Hematopoietic multipotent progenitor cell treated with erythropoietin and hydrocortisone succinate and interleukin-3 and kit ligand, for 15 days (in vitro differentiated cells): ENCODE results near the gene TSPAN2.

ENCODE experiments used
- DNase-seq: peaks from one replicate; pipeline ENCODE4 v3.0.0-alpha.2; 2015; ENCODE audit warnings: low spot score

TSPAN2 gene

GRCh38 chr1:115089420-115090185, at the start of gene TSPAN2:
Gene TSPAN2 (minus strand): TSS chr1:115089503. CDS start chr1:115089432, 71 bp downstream.
- DNase-seq, result no peak

GRCh38 chr1:115138973-115139372, 49.7 kb upstream of the TSPAN2 start:
- peak; percentile 72 for DNase-seq

DNA sequence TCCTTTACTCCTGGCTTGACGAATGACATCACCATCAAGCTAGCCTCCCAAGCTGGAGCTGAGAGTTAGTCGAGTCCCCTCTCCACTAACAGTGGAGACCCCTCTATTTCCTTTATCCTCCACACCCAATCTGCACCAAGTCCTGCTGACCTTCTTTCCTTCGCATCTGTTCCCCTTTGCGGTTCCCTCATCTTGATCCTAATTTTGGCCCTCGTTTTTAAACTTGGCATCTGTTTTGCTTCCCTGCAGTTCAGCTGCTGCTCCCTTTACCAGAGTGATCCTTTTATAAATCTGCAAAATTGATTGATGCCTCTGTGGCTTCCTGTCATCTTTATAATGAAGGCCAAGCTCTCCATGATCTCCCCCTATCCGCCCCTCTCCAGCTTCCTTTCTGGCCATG, 49.0 kb upstream of the TSPAN2 start:
- DNase-seq, result no peak

- DNase-seq, result no peak
Measured at GRCh38 chr1:115137191-115137590, 47.9 kb upstream of the TSPAN2 start.

- no peak for DNase-seq
Measured at GRCh38 chr1:115136706-115137105, 47.4 kb upstream of the TSPAN2 start.

GRCh38 chr1:115136106-115136505, 46.8 kb upstream of the TSPAN2 start:
- no peak for DNase-seq

DNA sequence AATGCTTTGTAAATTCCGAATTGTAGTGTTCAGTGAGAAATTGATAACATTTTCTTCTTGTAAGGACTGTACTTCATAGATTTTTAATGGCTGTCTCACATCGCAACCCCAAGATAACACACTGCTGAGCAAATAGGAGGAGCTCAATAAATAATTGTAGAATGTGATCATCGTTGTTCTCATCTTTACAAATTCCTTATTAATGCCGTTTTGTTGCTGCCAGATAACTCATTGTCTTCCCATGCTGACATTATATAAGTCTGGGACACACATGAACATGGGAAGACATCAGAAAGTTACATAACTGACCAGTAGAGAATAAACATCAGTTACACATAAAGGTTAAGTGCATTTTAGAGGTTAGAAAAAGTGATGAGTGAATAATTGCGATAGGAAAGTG, 46.4 kb upstream of the TSPAN2 start:
- no peak for DNase-seq

GRCh38 chr1:115134850-115135480, 45.7 kb upstream of the TSPAN2 start:
- no peak for DNase-seq

DNA sequence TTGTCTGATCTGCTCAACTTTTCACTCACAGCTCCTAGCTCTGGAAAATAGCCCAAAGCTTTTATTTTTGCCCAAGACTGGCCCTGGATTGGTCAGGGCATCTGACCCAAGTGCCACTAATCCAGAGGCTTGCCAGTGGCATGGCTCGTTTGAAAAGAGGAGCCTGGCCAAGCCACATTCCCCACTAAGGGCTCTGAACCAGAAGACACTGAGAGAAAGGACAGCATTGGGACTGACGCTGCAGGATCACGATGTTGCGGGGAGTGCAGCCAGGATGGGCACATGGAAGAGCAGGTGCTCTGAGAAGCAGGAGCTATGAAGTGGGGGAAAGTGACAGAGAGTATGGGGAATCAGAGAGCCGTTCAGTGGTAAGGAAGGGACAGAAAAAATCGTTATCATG, 44.9 kb upstream of the TSPAN2 start:
- no peak for DNase-seq

DNA sequence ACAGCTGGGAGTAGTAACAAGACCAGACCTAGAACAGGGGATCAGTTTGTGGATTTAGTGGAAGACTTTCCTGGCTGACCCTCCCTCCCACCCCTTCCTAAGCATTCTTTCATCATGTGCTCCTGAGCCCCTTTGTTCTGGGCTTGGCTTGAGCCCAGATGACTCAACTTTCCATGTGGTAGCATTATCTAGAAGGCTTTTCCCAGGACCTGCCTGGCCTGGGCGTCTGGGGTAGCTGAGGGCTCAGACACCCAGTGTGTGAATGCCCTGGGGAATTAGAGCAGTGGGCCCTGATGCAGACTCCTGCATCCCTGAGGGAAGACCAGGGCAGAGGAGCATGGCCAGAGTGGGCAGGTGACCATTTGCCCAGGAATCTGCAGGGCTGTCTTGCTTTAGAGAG, 44.1 kb upstream of the TSPAN2 start:
- DNase-seq, result no peak

DNA sequence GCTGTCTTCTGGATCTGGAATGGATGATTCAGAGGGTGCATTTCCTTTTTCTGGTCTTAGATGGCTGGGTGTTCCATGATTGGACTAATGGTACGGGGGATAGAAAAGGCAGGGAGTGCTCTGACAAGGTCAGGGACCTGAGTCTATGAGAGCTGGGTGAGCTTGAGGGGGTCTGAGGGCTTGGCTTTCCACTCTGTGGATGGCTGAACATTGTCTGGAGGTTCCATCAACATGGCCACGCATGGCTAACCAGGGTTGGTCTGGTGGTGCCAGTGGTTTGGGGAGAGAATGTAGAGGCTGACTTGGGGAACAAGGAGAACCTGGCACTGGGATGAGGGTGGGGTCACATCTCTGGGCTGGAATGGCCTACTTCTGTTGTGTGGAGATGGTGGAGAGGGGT, 41.5 kb upstream of the TSPAN2 start:
- no peak for DNase-seq

- DNase-seq, result no peak
Measured at GRCh38 chr1:115129071-115129640, 39.9 kb upstream of the TSPAN2 start.

GRCh38 chr1:115127539-115127938, 38.2 kb upstream of the TSPAN2 start:
- no peak for DNase-seq

DNA sequence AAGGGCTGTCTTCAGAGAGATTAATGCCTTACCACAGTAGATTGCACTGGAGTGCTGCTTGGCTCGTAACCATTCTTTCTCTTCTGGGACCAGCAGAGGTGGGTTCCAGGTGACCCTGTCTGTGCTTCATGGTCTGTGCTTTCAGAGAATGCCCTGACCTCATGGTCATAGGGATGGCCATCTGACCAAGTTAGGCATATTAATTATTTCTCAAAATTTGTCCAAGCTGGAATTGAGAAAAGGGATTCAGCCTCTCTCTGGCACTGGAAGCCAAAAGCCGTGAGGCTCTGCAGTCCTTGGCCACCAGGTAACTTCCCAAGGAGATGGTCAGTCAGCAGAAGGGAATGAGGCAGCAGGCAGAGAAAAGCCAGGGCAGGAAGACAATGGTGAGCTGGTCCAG, 37.2 kb upstream of the TSPAN2 start:
- no peak for DNase-seq

DNA sequence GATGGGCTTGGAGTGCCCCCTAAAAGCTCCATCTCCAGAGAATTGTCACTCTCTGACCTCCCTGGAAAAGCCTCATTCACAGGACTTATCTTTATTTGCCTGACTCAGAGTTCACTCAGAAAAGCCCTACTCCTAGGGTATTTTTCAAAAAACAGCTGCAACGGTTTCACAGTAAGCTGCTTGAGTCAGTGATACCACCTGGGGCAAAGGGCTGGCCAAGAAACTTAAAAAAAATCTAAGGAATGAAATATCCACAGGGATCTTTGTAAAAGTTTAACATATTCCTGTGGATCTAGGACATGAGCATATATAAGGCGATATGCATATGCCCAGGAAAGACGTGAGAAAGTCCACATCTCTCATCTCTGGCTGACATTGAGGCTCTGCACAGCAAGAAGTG, 33.8 kb upstream of the TSPAN2 start:
- DNase-seq, result no peak

DNA sequence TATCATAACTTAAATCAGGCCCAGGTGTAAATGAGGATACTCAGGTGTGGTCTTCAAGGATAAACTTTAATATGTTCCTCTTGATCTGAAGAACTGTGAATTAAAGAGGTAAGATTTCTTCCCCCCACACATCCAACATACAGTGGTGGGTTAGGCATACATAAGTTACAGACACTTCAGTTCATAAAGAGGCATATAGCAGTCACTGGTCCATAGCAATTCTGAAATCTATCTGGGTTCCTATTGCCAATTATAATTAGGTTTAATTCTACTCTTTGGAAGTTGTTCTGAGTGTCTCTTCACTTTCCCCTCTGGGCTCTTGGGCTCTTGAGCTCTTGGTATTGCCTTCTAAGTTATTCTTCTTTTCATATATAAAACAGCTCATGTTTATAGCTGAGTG, 32.5 kb upstream of the TSPAN2 start:
- DNase-seq, result no peak

DNA sequence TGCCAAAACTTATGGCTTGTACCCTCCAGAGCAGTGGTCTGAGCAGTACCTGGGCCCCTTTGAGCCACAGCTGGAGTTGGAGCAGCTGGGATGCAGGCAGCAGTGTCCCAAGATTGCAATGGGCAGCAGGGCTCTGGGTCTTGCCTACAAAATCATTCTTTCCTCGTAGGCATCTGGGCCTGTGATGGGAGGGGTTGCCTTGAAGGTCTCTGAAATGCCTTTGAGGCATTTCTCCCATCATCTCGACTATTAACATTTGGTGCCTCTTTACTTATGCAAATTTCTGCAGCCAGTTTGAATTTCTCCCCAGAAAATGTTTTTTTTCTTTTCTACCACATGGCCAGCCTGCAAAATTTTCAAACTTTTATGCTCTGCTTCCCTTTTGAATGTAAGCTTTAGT, 31.0 kb upstream of the TSPAN2 start:
- no peak for DNase-seq

GRCh38 chr1:115118611-115119010, 29.3 kb upstream of the TSPAN2 start:
- DNase-seq, result no peak

DNA sequence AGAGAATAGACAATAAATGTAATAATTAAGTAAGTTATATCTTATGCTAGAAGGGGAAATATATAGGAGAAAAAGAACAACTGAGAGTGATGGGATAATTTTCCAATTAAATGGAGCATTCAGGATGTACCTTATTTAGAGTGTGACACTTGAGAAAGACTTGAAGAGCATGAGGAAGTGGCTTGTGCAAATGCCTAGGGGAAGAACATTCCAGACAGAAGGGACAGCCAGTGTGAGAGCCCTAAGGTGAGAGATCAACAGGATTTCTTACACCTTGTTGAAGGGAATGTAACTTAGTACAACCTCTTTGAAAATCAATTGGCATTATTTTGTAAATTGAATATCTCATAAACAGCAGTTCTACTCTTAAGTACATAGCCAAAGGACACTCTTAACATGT, 28.8 kb upstream of the TSPAN2 start:
- DNase-seq, result no peak

- no peak for DNase-seq
Measured at GRCh38 chr1:115117298-115117697, 28.0 kb upstream of the TSPAN2 start.

DNA sequence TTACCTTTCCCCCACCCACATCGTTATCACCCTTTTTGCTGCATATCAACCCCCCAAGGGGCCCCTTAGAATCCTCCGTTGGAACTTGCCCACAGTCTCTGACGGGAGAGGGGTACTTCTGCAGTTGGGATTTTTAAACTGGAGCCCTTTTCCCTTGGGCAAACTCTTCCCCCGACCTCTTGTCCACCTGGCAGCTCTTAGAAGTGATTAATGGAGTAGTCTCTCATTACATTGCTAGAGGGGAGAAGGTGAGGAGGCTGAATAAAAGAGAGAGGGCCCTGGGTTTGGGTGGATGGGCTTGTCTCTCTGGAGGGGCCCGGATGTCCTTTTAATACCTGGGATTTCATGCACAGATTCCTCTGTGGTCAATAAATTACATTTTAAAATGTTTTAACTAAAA, 27.2 kb upstream of the TSPAN2 start:
- DNase-seq, result no peak

DNA sequence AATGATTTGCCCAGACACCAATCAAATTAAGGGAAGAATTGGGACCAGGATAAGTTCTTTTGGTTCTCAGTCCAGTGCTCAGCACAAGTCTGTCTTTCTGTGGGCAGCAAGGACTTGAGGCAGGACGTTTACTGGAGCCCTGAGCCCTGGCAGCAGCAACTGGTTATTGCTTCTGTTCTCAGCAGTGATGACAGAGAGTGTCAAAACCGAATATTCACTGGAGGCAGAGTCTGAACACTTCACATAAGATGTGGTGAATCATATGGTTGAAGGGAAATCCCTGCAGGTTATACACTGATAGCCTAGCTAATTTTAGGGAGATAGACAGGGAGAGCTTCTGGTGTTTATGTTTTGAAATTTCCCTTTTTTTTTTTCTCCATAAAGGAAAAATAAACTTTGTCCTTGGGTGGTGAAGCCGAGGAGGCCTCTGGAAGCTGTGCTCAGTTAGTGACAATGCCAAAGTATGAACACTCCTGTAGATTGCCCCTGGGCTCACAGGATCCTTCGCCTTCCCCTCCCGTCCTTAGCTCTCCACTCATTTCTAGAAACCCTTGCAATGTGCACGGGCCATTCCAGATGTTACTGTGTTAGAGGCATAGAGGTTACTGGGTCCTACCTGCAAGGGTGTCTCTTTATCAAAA, 26.3 kb upstream of the TSPAN2 start:
- DNase-seq, result no peak

DNA sequence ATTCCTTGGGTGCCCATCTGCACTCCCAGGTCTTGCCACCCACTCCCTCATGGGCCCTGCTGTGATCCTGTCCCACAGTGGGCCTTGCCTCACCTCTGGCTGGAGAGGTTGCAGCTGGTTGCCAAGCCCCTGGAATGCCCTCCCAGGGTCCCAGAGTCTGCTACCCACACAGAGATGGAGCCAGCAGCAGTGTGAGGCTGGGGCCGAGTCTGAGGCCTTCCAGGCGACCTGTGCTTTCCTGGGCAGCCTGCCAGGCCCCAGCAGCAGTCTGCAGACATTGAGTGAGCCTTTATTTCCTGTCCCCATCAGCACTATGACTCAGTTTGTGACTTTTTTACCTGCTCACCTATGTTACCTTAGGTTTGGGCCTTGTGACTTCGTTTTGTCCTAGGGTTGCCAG, 25.0 kb upstream of the TSPAN2 start:
- no peak for DNase-seq
